CD1c-positive myeloid dendritic cell (primary cell): ENCODE measurements around the gene PTCD2.
"Not testable (repeated sequence)": the region's sequence is repeated elsewhere in the genome, so short reads cannot be mapped to it uniquely, and the experiment has no call there.

Experiments
- DNase-seq: peaks from one replicate; pipeline ENCODE4 v3.0.0-alpha.2; 2016; ENCODE audit errors: extremely low spot score

PTCD2 gene

DNA sequence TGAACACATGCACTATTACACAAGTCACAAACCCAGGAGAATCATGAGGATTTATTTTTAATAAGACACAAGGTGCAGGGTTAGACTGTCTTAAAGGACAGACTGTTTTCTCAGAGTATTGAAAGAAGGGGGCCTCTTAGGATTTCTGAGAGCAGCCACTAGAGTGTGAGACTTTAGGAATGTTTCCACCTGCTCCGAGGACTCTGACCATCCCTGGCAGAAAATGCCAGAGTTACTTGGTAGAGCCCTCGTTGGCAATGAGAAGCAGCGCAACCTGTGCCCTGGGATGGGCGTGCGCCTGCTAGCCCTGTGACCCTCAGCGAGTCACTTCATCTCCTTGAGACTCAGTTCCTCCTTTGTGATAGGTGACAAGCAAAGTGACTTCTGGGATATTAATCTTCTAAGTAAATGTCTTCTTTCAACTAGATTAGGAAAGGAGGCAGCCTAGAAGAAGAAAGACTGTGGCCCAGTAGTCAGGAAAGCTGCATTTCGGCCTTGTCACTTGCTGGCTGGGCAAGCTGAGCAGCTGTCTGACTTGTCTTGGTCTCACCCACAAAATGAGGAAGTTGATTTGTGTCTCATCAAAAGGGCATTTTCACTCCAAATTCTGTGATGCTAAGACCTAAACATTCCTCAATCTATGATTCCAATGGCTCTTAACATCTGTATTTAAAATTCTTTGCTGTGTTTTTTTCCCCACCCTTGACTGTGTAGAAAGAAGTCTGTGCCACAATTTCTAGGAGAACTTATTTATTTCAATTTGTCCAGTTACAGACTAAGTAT lies 60.5 kb downstream of the PTCD2 start:
- peak; percentile 72 for DNase-seq

DNA sequence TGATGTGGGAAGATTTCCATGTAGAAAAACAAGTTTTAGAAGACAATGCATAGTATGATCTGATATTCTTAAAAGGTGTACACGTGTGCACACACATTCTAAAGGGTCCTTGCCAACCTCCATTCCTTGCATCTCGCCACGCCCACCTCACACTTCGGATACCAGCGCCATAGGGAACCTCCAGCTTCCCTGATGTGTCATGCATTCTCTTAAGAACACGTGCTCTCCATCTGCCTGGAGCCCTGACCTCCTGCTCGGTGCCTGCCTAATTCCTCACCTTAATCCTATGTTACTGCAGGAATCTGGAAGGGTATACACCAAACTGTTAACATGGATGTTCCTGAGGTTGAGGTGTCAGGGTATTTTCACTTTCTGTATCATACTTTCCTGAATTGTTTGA lies 63.1 kb downstream of the PTCD2 start:
- no peak for DNase-seq

DNA sequence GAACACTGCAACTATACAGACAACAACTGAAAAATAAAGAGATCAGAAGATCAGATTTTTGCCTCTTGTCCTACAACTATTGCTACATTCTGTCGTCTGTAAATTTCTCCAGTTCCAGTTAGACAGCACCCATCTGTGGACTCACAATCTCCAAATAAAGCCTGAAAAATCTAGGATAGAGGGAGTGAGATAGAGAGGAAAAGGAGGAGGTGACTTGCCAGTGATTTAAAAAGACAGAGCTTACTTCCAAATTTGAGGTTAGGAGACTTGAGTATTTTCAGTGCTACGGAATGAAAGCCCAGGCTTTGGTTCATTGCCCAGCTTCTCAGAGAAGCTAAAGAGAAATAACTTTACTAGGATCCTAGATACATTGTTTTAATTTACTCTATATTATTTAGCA lies 63.6 kb downstream of the PTCD2 start:
- no peak for DNase-seq

DNA sequence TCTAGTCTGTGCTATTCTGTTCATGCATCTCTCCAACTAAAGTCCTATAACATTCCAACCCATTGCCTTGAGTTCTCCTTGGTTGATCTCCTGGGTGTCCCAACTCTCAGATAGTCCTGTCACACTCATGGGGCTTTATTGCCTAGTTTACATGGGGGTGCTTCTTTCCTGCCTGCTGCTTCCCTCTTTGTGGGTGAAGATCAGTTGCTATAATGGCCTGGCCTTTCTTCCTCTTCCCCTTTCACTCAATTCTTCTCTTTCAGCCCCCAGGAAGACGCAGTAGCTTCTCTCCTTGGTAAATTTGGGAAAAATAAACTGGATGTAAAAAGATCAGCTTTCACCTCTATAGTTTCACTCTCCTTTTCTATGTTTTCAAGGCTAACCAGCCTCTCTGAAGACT lies 66.5 kb downstream of the PTCD2 start:
- DNase-seq: peak; percentile 59

DNA sequence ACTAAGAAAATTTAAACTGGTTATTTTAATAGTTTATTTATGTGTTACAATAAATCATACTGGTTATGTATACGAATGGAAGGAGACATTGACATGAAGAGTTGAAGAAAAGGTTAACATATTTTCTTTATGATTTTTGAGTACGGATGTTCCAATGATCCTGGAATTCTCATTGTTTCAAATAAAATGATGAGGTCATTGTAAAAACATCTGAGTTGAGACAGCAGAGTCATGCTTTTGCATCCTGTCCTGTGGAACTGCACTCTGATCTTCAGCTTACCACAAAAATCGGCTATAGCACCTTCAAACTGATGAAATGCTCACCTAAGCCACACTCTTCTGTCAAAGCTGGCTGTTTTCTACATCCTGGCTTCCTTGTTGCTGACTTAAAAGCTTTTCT lies 67.8 kb downstream of the PTCD2 start:
- DNase-seq: no peak

DNA sequence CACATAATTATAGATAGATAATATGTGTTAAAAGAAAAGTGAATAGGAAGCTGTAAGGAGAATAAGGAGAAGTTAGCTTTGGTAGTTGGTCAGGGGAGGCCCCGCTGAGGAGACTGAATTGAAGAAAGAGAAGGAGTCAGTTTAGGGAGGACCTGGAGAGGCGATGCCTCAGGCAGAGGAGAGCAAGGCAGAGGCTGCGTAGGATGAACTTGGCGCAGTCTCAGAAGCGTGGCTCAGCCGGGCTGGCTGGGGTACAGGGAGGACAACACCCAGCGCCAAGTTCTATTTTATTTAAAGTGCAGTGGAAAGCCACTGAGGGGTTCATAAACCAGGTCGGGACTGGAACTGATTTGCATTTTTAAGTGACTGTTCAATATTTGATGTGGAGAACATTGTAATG lies 68.5 kb downstream of the PTCD2 start:
- DNase-seq: no peak

DNA sequence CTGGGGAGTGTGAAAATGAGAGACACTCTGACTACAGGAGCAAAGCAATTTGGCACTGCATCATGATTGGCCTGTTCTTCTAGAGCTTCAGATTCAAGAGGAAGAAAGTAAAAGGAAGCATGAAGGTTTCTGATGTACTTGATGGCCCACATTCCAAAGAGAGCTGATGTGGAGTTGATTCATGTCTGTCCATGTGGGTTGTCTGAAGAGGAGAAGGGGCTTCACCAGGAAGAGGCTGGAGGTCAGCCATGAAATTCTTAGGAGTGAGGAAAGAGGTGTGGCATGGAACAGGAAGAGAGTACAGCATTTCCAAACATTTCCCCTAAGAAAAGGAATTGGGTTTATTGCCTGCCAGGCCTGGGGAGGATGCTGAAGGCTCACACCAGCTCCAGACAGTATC lies 70.7 kb downstream of the PTCD2 start:
- DNase-seq: no peak

DNA sequence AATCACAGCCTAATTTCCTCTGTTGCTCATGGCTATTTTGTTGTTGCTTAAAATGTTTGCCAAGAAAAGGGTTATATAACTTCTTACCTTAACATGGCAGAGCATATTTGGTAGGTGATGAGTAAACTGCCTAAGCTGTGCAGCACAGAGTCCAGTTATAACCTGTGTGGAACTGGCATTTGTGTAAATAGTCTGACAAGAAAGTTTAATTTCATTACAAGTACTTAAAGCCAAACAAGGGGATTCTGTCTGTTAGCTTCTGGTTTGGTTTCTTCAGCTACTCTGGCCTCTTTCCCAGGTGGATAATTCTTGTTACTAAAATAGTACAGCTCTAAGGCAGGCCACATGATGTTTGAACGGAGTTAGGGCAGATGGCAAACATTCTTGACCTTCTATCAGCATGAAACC lies 72.2 kb downstream of the PTCD2 start:
- DNase-seq: no peak

DNA sequence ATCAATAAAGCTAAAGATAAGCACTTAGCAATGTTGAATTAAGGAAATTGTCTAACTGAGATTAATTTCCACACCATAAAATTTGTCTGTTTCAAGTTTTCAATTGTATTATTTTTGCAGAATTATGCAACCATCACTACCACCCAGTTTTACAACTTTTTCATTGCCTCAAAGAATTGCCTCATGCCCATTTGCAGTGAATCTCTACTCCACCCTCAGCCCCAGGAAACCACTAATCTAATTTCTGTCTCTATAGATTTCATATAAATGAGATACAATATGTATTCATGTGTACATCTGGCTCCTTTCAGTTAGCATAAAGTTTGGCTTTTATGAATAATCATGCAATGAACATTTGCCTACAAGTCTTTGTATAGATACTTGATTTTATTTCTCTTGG lies 72.9 kb downstream of the PTCD2 start:
- DNase-seq: no peak

DNA sequence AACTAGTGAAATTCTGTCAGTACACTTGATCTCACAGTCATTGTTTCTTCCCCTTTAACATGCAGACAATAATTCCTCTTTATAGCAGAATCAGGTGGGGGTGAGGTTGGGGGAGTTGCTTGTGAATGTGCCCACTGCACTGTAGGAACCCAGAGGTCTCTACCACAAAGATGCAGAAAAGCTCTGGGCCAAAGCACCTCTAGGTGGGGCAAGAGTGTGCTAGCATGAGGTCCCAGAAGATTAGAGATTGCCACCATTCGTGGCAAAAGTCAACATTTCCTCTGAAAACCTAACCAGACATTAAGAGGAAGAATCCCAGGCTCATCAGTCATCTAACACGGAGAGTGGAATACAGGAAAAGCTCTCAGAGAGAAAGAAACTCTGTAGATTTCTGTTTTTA lies 74.5 kb downstream of the PTCD2 start:
- DNase-seq: peak; percentile 32

DNA sequence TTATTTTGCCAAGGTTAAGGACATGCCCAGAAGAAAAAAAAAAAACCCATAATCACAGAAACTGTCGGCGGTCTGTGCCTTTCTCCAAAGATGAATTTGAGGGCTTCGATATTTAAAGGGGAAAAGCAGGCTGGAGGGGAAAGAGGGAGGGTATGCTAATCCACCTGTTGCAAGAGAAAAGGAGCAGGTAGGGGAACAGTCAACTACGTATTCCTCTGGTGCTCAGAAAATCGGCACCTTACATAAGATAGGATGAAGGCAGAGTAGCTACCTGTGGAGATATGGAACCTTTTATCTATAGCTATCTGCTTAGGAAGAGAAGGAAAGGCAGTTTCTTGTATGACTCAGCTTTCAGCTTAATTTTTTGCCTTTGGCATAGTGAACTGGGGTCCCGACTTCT lies 77.7 kb downstream of the PTCD2 start:
- peak; percentile 24 for DNase-seq

DNA sequence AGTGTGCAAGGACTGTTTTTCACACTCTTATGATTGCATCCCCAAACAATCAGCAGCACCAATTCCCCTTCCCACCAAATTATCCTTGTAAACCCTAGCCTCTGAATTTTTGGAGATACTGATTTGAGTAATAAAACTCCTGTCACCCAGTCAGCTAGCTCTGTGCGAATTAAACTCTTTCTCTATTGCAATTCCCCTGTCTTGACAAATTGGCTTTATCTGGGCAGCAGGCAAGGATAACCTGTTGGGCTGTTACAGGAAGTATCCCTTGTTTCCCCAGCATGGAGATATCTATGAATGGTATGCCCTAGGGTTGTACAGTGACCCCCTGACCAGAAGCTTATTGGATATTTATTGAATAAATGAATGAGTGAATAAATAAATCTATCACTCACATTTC lies 80.8 kb downstream of the PTCD2 start:
- no peak for DNase-seq

DNA sequence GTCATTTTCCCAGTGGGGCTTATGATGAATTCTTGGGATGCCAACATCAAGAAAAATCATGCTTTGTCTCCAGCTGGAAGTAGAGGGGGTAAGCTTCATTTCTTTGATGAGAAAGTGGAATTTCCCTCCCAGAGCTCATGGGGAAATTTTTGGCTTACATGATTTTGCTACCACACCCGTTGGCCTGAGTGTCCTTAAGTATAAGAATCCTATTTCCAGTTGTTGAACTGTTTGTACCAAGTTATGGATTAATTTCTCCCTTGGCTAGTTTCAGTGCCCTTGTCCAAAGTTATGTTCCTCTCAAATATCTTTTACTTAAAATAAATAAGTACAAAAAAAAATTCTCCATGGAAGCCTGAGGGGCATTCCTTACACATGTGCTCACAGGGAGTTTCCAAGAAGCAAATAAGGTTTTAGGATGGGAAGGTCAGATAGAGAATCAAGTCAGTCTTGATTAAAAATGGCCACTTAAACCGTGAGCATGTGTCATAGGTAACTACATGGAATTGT lies 82.3 kb downstream of the PTCD2 start:
- DNase-seq: no peak

DNA sequence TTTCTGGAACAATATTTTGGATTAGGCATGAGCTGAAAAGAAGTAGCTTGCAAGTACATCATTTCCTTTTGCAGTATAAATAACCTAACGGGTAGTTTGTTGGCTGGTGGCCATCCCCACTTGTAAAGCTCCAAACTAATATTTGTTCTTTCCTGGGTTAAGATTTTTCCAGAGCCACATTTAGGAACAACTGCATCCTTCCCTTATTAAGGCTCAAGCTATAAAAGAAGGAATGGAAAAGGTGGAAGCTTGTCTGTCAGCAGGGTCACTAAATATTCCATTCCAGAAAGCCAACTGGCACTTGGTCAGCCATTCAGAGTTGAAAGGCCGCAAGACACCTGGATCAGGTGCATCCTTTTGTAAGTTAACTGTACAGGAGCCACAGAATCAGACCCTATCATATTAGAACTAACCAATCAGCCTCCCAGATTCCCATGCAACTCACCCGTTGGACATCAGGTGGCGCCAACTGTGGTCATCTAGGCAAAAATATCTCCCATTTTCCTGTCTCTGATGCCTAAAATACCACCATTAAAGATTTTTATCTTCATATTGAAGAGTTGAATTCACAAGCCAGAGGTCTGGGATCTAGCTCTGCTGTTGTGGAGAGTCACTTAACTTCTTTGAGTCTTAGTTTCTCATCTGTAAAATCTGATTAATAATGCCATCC lies 82.9 kb downstream of the PTCD2 start:
- DNase-seq: no peak

DNA sequence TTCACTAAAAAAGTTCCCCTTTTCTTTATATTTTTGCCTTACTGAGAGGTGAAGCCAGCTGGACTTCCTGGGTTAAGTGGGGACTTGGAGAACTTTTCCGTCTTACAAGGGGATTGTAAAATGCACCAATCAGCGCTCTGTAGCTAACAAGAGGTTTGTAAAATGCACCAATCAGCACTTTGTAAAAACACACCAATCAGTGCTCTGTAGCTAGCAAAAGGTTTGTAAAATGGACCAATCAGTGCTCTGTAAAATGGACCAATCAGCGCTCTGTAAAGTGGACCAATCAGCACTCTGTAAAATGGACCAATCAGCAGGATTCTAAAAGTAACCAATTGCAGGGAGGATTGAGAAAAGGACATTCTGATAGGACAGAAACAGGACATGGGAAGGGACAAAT lies 84.6 kb downstream of the PTCD2 start:
- DNase-seq: not testable (repeated sequence)

DNA sequence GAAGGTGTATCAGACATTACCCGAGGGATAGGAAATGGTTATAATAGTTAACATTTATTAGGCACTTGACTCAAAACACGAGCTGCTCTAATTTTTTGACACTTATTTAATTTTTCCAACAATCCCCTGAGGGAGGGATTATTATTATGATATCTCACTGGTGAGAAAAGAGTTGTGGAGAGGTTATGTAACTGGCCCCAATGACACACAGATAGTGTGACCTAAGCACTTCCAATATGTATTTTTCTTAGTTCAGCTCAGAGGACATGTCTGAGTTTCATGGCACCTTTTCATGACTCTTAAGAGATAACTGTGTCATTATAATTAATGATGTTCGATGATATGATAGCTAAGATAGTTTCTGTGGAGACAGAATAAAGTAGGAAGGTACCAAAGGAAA lies 86.9 kb downstream of the PTCD2 start:
- DNase-seq: no peak

DNA sequence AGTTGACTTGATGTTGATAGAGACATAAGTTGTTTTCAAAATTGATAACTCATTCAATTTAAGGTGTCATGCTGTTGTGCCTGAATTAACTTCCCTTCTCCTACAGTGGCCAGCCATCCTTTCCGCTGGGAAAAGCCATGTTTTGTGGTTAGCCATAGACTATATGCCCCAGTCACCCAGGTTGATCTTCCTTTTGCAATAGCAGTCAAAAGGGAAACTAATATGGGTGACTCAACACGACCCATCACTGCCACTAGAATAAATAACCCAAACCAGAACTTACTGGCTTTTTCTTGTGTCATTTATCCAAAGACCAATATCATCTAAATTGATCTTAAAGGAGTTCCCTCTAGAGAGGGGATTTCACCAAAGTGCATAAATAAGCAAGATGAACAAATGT lies 87.4 kb downstream of the PTCD2 start:
- no peak for DNase-seq

DNA sequence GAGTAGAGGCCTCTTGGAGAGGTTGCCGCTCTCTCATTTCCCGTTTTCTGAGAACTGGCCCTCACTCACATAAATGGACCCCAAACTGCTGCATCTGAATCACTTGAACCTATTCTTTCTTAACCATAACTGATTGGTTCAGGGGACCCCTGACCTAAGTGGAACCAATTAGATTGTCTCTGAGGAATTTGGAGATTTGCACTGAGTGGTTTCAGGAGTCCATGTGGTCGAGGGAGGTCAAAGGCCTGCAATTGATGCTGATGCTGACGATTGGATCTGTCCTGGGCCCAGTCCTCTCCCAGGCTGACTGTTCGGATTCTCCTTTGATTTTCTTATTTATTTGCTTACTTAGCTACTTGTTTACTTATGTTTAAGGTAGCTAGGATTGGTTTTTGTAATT lies 88.0 kb downstream of the PTCD2 start:
- DNase-seq: no peak

DNA sequence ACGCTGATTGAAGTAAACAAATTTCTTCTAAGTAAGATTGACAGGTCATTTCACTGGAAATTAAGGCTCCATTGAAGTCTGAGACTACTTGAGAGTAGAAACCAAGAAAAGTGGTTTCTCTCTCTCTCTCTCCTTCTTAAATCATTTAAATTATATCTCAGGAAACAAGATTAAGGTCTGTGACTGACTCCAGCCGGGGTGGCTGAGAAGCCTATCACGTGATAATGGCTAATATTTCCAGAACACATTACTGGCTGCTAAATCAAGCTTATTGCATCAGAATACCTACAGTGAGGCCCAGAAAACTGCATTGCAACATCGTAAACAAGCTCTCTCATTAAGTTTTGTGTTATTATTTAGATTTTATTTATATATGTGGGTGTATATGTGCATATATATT lies 88.4 kb downstream of the PTCD2 start:
- no peak for DNase-seq

DNA sequence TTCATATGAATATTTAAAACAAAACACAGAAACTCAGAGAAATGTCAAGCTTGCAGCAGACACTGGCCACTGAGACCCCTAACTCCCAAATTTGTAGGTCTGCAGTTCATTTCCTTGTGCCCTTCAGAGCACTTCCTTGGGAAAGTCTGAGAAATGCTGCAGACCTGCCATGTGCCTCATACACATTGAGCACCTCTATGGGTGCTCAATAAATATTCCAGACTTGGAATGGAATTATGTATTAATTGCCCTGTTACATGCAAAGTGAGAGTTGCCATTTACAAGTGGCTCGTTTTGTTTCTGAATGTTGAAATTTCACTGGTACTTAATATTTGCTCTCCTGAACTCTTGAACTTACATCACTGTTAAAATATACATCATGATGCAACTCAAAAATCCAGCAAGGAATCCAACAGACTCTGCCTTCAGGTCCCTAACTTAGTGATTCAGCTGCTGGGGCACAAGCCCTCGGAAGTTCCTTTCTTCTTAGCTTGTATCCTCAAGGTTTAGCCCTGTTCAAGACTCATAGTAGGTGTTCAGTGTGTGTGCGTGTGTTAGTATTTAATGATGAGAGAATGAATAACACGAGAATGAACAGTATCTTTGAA lies 90.6 kb downstream of the PTCD2 start:
- no peak for DNase-seq

DNA sequence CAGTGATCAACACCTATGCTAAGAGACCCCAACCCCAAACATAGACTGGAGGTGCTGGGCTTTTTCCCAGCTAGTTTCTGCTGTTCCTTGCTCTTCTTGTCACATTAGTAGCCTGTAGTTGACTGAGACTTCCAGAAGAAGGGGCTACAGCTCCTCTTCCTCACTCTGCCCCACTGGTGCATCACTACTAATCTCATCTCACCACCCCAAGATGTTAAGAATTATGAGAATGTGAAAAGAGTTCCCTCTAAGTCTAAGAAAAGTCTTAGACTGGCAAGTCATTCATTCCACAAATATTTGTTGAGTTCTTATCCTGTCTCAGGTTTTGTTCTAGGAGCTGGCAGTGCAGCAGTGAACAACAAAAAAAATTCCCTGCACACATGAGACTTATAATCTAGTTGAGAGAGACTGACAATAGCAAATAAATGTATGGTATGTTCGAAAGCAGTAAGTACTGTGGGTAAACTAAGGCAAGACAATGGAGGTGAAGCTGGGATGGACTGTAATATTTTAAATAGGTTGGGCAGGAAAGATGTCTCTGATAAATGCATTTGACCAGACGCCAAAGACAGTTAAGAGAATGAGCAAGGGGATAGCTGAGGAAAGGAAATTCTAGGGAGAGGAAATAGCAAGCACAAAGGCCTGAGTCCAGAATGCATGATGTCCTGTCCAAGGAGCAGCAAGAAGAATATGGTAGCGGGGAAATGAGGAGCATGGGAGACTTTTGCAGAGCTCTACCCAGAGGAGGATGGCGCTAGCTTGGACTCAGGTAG lies 92.3 kb downstream of the PTCD2 start:
- DNase-seq: no peak

DNA sequence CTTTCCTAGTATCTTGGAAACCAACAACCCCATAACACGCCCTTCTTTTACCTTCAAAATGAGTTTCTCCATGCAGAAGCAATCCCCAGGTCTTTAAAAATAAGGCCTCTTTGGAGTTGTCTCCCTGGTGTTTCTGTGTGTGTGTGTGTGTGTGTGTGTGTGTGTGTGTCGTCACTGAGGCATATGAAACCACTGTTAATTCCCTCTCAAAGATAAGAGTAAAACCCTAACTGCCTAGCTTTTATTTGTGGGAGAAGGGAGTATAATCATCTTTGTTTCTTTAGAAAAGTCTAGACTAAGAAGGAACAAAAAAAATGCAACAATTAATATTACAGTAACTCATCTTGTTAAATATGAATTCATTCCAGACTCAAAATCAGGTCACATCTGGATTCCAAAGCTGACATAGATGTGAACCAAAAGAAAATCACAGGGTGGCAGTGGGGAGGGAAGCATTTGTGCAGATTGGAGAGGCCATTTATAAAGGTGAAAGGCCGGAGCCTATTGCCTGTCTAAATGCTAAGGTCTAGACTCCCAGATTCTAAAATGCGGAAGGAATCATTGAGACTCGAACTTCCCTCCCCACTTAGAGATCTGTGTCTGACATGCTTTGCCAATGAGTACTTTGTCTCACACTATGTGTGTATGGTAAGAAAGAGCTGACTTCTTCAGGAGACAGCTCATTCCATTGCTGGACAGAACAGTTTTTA lies 95.6 kb downstream of the PTCD2 start:
- no peak for DNase-seq
